Trophoblast cell (in vitro differentiated cells and primary cell): ENCODE results near the gene CENPX. TPM values are rescaled to one million over a fixed set of nuclear protein-coding genes. Genes with fewer than 3 reads are reported as not detected.

ENCODE experiments used
- DNase-seq, 2 donors: peaks; one replicate each; pipeline ENCODE4 v3.0.0-alpha.2; 2016
- H2AFZ ChIP-seq: 2 replicates; pipeline ENCODE4 v1.6.1; 2013; ENCODE audit warnings: low read length, moderate library complexity, mild to moderate bottlenecking; ENCODE audit not compliant: insufficient read depth, poor library complexity
- H2AK5ac ChIP-seq: 2 replicates; pipeline ENCODE4 v1.6.1; 2013; ENCODE audit warnings: mild to moderate bottlenecking, low read length
- H2BK120ac ChIP-seq: 2 replicates; pipeline ENCODE4 v1.6.1; 2013; ENCODE audit warnings: low read length, mild to moderate bottlenecking, moderate library complexity; ENCODE audit not compliant: insufficient read depth, poor library complexity
- H2BK12ac ChIP-seq: 2 replicates; pipeline ENCODE4 v1.6.1; 2013; ENCODE audit warnings: mild to moderate bottlenecking, low read length, moderate library complexity
- H2BK5ac ChIP-seq: 2 replicates; pipeline ENCODE4 v1.6.1; 2013; ENCODE audit warnings: low read length, low read depth, moderate library complexity, mild to moderate bottlenecking; ENCODE audit not compliant: poor library complexity
- H3K14ac ChIP-seq: 2 replicates; pipeline ENCODE4 v1.6.1; 2013; ENCODE audit warnings: mild to moderate bottlenecking, low read length
- H3K18ac ChIP-seq: 2 replicates; pipeline ENCODE4 v1.6.1; 2013; ENCODE audit warnings: mild to moderate bottlenecking, low read length
- H3K23ac ChIP-seq: 2 replicates; pipeline ENCODE4 v1.6.1; 2013; ENCODE audit warnings: low read length
- H3K27ac ChIP-seq: 2 replicates; pipeline ENCODE4 v1.5.1; 2013; ENCODE audit warnings: low read depth, mild to moderate bottlenecking, inconsistent platforms, low read length, moderate library complexity
- H3K27me3 ChIP-seq: 2 replicates; pipeline ENCODE4 v1.6.1; 2013; ENCODE audit warnings: inconsistent platforms, mild to moderate bottlenecking, low read length, moderate library complexity; ENCODE audit not compliant: insufficient read depth
- H3K36me3 ChIP-seq, 2 experiments: 1 replicate in 1 of 2; 2 replicates in 1 of 2; pipeline ENCODE4 v1.6.1; 2013; ENCODE audit warnings: low read length in 2 of 2, mild to moderate bottlenecking in 2 of 2, moderate library complexity in 1 of 2; ENCODE audit not compliant: insufficient read depth in 2 of 2, control insufficient read depth in 1 of 2
- H3K4ac ChIP-seq: 2 replicates; pipeline ENCODE4 v1.6.1; 2013; ENCODE audit warnings: low read depth, mild to moderate bottlenecking, low read length, moderate library complexity
- H3K4me1 ChIP-seq, 2 experiments: 1 replicate in 1 of 2; 2 replicates in 1 of 2; pipeline ENCODE4 v1.6.1; 2013; ENCODE audit warnings: low read length in 2 of 2, mild to moderate bottlenecking in 2 of 2, moderate library complexity in 1 of 2; ENCODE audit not compliant: insufficient read depth in 2 of 2, control insufficient read depth in 1 of 2
- H3K4me2 ChIP-seq: 2 replicates; pipeline ENCODE4 v1.6.1; 2013; ENCODE audit warnings: inconsistent platforms, mild to moderate bottlenecking, low read length, moderate library complexity
- H3K4me3 ChIP-seq: 2 replicates; pipeline ENCODE4 v1.5.1; 2013; ENCODE audit warnings: mild to moderate bottlenecking, low read depth, low read length, inconsistent platforms
- H3K79me1 ChIP-seq: one replicate; pipeline ENCODE4 v1.6.1; 2013; ENCODE audit warnings: low read length
- H3K79me2 ChIP-seq: 2 replicates; pipeline ENCODE4 v1.6.1; 2013; ENCODE audit warnings: low read length, mild to moderate bottlenecking; ENCODE audit not compliant: control insufficient read depth, insufficient read depth, poor library complexity
- H3K9ac ChIP-seq: 2 replicates; pipeline ENCODE4 v1.6.1; 2013; ENCODE audit warnings: mild to moderate bottlenecking, low read length
- H3K9me3 ChIP-seq: 2 replicates; pipeline ENCODE4 v1.6.1; 2013; ENCODE audit warnings: low read depth, mild to moderate bottlenecking, control low read depth, inconsistent platforms, low read length; ENCODE audit not compliant: insufficient read depth
- H4K12ac ChIP-seq: 2 replicates; pipeline ENCODE4 v1.6.1; 2013; ENCODE audit warnings: low read depth, mild to moderate bottlenecking, low read length, moderate library complexity
- H4K8ac ChIP-seq: 2 replicates; pipeline ENCODE4 v1.6.1; 2013; ENCODE audit warnings: low read depth, mild to moderate bottlenecking, low read length, moderate library complexity
- H4K91ac ChIP-seq: one replicate; pipeline ENCODE4 v1.6.1; 2013; ENCODE audit warnings: low read depth, mild to moderate bottlenecking, low read length, moderate library complexity
- WGBS: extraction: QIAGEN DNeasy Blood & Tissue Kit; methylation state at CpG from one replicate; pipeline ENCODE4 v1.1.7; 2013; ENCODE audit warnings: missing lambda C conversion rate; ENCODE audit not compliant: insufficient read length, insufficient coverage; ENCODE audit errors: extremely low coverage; 5-methylcytosine and 5-hydroxymethylcytosine counted together
- polyA plus RNA-seq: library from polyadenylated mRNA; stranded (reverse); fragments of 200-250 nt; gene quantifications from 2 replicates; pipeline ENCODE4 v1.2.3, GENCODE V29; 2013

Gene CENPX
- 38.1 and 38.7 TPM in 2 replicates for polyA plus RNA-seq

DNA sequence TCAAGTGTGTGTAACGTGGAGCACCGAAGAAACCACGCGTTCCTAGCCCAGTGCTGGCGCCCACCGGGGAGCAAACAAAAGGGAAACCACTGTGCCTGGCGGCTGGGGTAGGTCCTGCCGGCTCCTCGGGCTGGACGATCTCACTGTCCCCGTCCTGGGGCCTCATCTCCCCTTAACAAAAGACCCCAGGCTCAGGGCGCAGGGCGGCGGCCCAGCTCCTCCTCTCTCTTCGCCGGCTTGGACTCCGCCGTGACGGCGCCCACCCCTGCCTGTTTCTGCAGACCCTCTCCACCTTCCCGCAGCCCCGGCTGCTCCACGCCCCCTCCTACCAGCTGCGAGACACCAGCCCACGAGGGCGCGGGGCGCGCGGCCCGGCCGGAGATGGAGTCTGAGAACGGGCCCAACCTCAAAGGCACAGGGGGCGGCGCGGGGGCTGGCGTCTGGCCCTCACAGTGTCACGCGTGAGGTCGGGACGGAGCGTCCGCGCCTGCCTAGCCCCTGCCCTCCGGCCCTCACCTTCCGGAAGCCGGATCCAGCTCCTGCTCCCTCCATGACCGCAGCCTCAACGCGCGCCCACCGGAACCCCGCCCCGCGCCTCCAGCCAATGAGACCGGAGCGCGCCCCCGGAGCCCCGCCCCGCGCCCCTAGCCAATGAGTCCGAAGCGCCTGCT lies at the start of gene CENPX:
CENPX (minus strand) TSS at position 569 of the 671 bp plus-strand sequence; CDS start at position 552, 17 bp downstream.
- Histone ChIP-seq H4K12ac (peak within 1 kb of the TSS; percentile 43), H3K4me2 (peak within 1 kb of the TSS; percentile 95), H3K4me3 (peak within 1 kb of the TSS; percentile 89), H2BK5ac (peak within 1 kb of the TSS; percentile 0), H3K36me3 (peaks cover 14 to 18% of the 10 kb centered on the region in 2 experiments), H3K4me1 (peaks cover 18 to 19% of the 10 kb centered on the region in 2 experiments), H2AK5ac (peak within 1 kb of the TSS; percentile 6), H3K18ac (peak within 1 kb of the TSS; percentile 79), H2AFZ (peak within 1 kb of the TSS; percentile 81), H3K9ac (peak within 1 kb of the TSS; percentile 75), H2BK120ac (peak within 1 kb of the TSS; percentile 77), H4K8ac (peak within 1 kb of the TSS; percentile 80), H3K27me3 (no peaks in the 10 kb centered on the region), H2BK12ac (no peak within 1 kb of the TSS), H3K23ac (no peak within 1 kb of the TSS), H3K14ac (peak within 1 kb of the TSS; percentile 76), H3K27ac (peak within 1 kb of the TSS; percentile 1), H3K9me3 (peaks cover 5% of the 10 kb centered on the region), H3K79me2 (peaks cover 8% of the 10 kb centered on the region), H4K91ac (peak within 1 kb of the TSS; percentile 36), H3K79me1 (peaks cover 6% of the 10 kb centered on the region), H3K4ac (peak within 1 kb of the TSS; percentile 66)
- no CpG with 5 or more reads among the region's 64 CpGs for WGBS
- peak in 1 of 2 donors; percentile 99 for DNase-seq

DNA sequence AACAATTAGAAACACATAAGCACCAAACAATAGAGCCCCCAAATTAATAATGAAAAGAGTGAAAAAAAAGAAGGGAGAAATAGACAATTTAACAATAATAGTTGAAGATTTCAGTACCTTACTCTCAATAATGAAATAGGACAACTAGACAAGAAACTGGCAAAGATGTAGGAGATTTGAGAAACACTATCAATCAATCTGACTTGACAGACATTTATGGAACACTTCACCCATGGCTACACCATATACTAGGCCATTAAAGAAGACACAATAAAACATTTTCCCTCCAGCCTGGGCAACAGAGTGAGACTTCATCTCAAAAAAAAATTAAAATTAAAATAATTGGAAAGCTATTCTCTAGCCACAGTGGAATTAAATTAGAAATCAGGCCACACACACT lies 47.9 kb upstream of the CENPX start:
- no peaks in the 10 kb centered on the region for H3K9me3 ChIP-seq
- peaks cover 4 to 5% of the 10 kb centered on the region in 2 experiments for H3K4me1 ChIP-seq
- H3K14ac ChIP-seq: no peak overlapping the region

DNA sequence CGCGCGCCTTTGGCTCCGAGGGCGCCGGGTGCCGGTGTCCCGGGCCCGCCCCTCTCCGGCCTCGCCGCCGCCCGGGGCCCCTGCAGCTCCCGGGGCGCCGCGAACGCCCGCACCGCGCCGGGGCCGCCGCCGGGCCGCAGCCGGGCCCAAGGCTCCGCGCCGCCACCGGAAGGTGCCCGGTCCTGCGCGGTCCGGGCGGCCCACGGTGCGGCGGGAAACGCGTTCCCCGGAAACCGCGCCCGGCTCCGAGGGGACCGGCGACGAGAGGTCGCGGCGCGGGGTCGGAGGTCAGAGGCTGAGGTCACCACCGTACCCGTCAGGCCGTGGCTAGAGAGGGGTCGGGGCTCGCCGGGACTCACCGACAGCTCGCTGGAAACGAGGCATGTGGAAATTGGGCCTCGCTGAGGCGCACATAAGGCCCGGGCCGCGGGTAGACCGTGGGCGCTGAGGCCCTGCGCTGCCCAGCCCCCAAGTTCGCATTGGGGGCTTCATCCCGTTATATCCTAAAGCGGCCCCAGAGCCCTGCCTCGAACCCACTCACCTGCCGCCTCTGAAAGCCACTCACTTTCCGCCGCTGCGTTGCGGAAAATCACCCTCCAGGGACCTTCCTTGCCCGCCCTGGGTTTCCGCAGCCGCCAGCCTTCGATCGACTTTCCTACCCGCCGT lies 43.1 kb upstream of the CENPX start, which contains the start of gene DUS1L:
DUS1L (minus strand) TSS at position 167 of the 666 bp plus-strand sequence. CDS start 745 bp downstream, outside the sequence.
- H2AK5ac ChIP-seq: peak within 1 kb of the TSS; percentile 59

More for the DNA sequence above, 47.9 kb upstream of the CENPX start:
- Histone ChIP-seq H3K18ac (no peak overlapping the region), H4K91ac (no peak overlapping the region), H3K79me1 (peaks cover 5% of the 10 kb centered on the region), H3K4me3 (no peak overlapping the region), H3K36me3 (no peaks in the 10 kb centered on the region), H2AFZ (no peak overlapping the region), H4K12ac (no peak overlapping the region), H3K27me3 (no peaks in the 10 kb centered on the region), H3K79me2 (peaks cover 4% of the 10 kb centered on the region), H2BK5ac (no peak overlapping the region), H4K8ac (no peak overlapping the region), H3K9ac (no peak overlapping the region), H3K27ac (no peak overlapping the region), H3K4me2 (no peak overlapping the region), H2BK12ac (no peak overlapping the region), H2AK5ac (no peak overlapping the region), H3K4ac (no peak overlapping the region), H3K23ac (no peak overlapping the region), H2BK120ac (no peak overlapping the region)
- DNase-seq: no peak

DNA sequence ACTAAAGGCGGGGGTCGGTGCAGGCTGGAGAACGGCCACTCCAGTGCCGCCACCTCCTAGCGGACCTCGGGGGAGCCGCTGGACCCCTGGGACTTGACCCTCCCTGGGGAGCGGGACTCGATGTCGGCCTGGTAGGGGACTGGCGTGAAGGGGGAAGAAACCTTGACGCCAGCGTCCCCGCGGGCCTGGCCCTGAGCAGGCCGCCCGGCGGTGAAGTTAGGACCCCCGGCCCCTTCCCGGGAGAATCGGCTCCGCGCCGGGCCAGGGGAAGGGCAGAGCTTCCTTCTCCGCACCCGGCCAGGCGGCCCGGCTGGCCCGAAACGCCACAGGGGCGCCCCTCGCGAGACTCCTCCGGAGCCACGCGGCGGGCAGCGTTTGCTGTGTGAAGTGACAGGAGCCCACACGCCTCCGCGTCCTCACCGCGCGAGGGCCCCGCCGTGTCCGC lies 42.5 kb upstream of the CENPX start:
- peak in 1 of 2 donors; percentile 36 for DNase-seq
- peaks cover 35 to 37% of the 10 kb centered on the region in 2 experiments for H3K36me3 ChIP-seq
- peak overlapping the region; percentile 64 for H2BK120ac ChIP-seq
- peak overlapping the region; percentile 75 for H4K91ac ChIP-seq
- no peak overlapping the region for H3K27ac ChIP-seq
- peak overlapping the region; percentile 4 for H3K18ac ChIP-seq
- no peaks in the 10 kb centered on the region for H3K9me3 ChIP-seq
- H3K9ac ChIP-seq: peak overlapping the region; percentile 87
- H3K4me1 ChIP-seq: peaks cover 11 to 12% of the 10 kb centered on the region in 2 experiments
- peak overlapping the region; percentile 91 for H3K4ac ChIP-seq
- peak overlapping the region; percentile 91 for H2AFZ ChIP-seq
- no peak overlapping the region for H3K23ac ChIP-seq
- peak overlapping the region; percentile 97 for H3K4me2 ChIP-seq
- H2AK5ac ChIP-seq: peak overlapping the region; percentile 7
- H4K8ac ChIP-seq: peak overlapping the region; percentile 77
- peak overlapping the region; percentile 78 for H4K12ac ChIP-seq
- H3K27me3 ChIP-seq: no peaks in the 10 kb centered on the region
- peak overlapping the region; percentile 71 for H2BK5ac ChIP-seq
- H3K4me3 ChIP-seq: peak overlapping the region; percentile 84
- no CpG with 5 or more reads among the region's 47 CpGs for WGBS
- peak overlapping the region; percentile 83 for H3K14ac ChIP-seq
- peaks cover 9% of the 10 kb centered on the region for H3K79me1 ChIP-seq
- peaks cover 10% of the 10 kb centered on the region for H3K79me2 ChIP-seq
- H2BK12ac ChIP-seq: no peak overlapping the region

More for the DNA sequence above, 43.1 kb upstream of the CENPX start, which contains the start of gene DUS1L:
- peak within 1 kb of the TSS; percentile 71 for H2BK5ac ChIP-seq
- H3K14ac ChIP-seq: peak within 1 kb of the TSS; percentile 94
- DNase-seq: peak in 1 of 2 donors; percentile 64
- H3K4ac ChIP-seq: peak within 1 kb of the TSS; percentile 91
- H3K9me3 ChIP-seq: no peaks in the 10 kb centered on the region
- WGBS: no CpG with 5 or more reads among the region's 88 CpGs
- H3K27ac ChIP-seq: no peak within 1 kb of the TSS
- H2BK12ac ChIP-seq: peak within 1 kb of the TSS; percentile 27
- peak within 1 kb of the TSS; percentile 84 for H3K4me3 ChIP-seq
- H4K91ac ChIP-seq: peak within 1 kb of the TSS; percentile 97
- peaks cover 29 to 32% of the 10 kb centered on the region in 2 experiments for H3K36me3 ChIP-seq
- H3K79me1 ChIP-seq: peaks cover 9% of the 10 kb centered on the region
- peaks cover 11 to 12% of the 10 kb centered on the region in 2 experiments for H3K4me1 ChIP-seq
- H2BK120ac ChIP-seq: peak within 1 kb of the TSS; percentile 76
- peak within 1 kb of the TSS; percentile 87 for H3K9ac ChIP-seq
- H3K4me2 ChIP-seq: peak within 1 kb of the TSS; percentile 97
- peak within 1 kb of the TSS; percentile 100 for H4K8ac ChIP-seq
- peaks cover 10% of the 10 kb centered on the region for H3K79me2 ChIP-seq
- peak within 1 kb of the TSS; percentile 99 for H2AFZ ChIP-seq
- peak within 1 kb of the TSS; percentile 95 for H3K18ac ChIP-seq
- H4K12ac ChIP-seq: peak within 1 kb of the TSS; percentile 99
- H3K27me3 ChIP-seq: no peaks in the 10 kb centered on the region
- H3K23ac ChIP-seq: no peak within 1 kb of the TSS
